OCI-LY1 (cell line): ENCODE measurements around the gene COQ2.

ENCODE experiments used
- CTCF ChIP-seq: fragments of 200-600 bp; sonication (generic), shearing (Covaris generic); IDR thresholded peaks from 2 replicates; pipeline ENCODE4 v1.5.1; 2017; ENCODE audit warnings: mild to moderate bottlenecking, antibody characterized with exemption, low read length, moderate library complexity, mixed read lengths
- EZH2 ChIP-seq: fragments of 200-600 bp; sonication (generic), shearing (Covaris generic); IDR thresholded peaks from 2 replicates; pipeline ENCODE4 v1.8.0; 2017; ENCODE audit warnings: borderline replicate concordance, mixed run types, mild to moderate bottlenecking, antibody characterized with exemption, low read length, moderate library complexity, mixed read lengths

DNA sequence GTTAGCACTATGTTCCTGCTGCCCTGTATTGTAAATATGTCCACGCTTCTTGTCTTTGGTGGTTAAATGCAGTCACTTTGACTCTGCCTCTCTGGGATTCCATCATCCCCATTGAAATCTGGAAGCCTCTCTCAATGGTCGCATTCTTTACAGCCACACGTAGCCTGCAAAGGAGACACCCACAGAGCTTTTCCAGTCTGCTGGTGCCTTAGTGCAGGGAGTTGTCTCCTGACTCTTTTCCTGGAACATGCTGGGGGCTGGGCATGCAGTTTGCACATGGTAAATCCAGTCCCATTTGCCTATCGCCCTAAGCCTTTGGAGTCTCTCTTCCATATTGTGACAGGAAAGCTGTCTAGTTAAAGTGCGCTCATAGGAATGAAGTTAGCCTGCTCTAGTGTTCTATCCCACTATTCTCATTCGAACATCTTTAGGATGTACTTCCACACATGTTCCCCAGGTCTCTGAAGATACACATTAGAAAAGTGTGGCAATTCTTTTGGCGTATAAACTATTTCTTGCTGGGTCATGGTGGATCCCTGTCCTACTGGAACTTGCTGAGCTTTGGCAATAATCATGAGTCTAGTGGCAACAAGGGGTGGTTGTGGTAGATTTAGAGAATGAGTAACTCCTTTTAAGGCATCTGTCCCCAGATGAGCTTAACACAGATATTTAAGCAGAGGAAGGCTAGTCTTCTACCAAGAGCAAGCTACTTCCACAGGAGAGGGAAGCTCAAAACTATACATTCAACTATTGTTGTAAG, 33.7 kb downstream of the COQ2 start:
- TF ChIP-seq CTCF (no peak), EZH2 (no peak)
